ENCODE measurements around the gene COL27A1. TPM values are rescaled to one million over a fixed set of nuclear protein-coding genes. Genes with fewer than 3 reads are reported as not detected.
A peak's percentile ranks its signal among the peaks of the same experiment; 100 is the strongest.

Gene COL27A1
- total RNA-seq, 1 donor from 2014 or later: 48.5 TPM

GRCh38 chr9:114291886-114292590 lies 136.7 kb downstream of the COL27A1 start:
- H3K4me1 Mint-ChIP-seq (ENCODE audit: low read depth): peaks cover 26% of the 10 kb centered on the region
- H3K9me3 Mint-ChIP-seq (ENCODE audit: low read depth): peaks cover 12% of the 10 kb centered on the region
- H3K4me3 Mint-ChIP-seq (ENCODE audit: unreplicated experiment): no peak overlapping the region
- H3K27me3 Mint-ChIP-seq (ENCODE audit: low read depth): no peaks in the 10 kb centered on the region
- no peak for TF ChIP-seq CTCF (IDR thresholded peaks at IDR 0.05)
- no peak overlapping the region for H3K27ac Mint-ChIP-seq (ENCODE audit: unreplicated experiment)
- DNase-seq (ENCODE audit: low spot score): peak; percentile 47
- H3K36me3 Mint-ChIP-seq (ENCODE audit: low read depth): peaks cover 36% of the 10 kb centered on the region

DNA sequence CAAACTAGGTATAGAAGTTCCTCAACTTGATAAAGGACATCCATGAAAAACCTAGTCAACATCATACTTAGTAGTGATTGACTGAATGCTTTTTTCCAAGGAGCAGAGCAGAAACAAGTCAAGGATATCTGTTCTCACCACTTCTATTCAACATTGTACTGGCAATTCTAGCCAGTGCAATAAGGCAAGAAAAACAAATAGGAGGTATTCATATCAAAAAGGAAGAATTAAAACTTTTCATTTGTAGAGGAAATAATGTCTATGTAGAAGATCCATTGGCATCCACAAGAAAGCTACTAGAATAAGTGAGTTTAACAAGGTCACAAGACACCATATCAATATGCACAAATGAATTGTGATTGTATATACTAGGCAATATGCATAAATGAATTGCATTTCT lies 139.3 kb downstream of the COL27A1 start:
- Mint-ChIP-seq H3K4me1 (ENCODE audit: low read depth) (peaks cover 12% of the 10 kb centered on the region), H3K4me3 (ENCODE audit: unreplicated experiment) (no peak overlapping the region), H3K27me3 (ENCODE audit: low read depth) (no peaks in the 10 kb centered on the region), H3K36me3 (ENCODE audit: low read depth) (peaks cover 45% of the 10 kb centered on the region), H3K9me3 (ENCODE audit: low read depth) (peaks cover 12% of the 10 kb centered on the region), H3K27ac (ENCODE audit: unreplicated experiment) (no peak overlapping the region)
- DNase-seq (ENCODE audit: low spot score): no peak
- no peak for TF ChIP-seq CTCF (IDR thresholded peaks at IDR 0.05)

DNA sequence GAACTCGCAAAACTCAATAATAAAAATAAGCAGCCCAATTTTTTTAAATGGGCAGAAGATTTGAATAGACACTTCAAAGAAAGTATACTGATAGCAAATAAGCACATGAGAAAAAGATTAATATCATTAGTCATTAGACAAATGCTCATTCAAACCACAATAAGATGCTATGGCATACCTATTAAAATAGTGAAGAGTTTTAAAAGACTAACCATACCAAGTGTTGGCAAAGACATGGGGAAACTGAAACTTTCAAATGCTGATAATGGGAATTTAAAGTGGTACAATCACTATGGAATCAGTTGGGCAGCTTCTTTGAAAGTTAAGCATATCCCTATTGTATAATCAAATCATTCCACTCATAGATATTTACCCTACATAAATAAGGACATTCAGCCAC lies 141.0 kb downstream of the COL27A1 start:
- no peak overlapping the region for H3K27ac Mint-ChIP-seq (ENCODE audit: unreplicated experiment)
- no peak for TF ChIP-seq CTCF (IDR thresholded peaks at IDR 0.05)
- H3K27me3 Mint-ChIP-seq (ENCODE audit: low read depth): no peaks in the 10 kb centered on the region
- DNase-seq (ENCODE audit: low spot score): no peak
- peaks cover 3% of the 10 kb centered on the region for H3K4me1 Mint-ChIP-seq (ENCODE audit: low read depth)
- H3K9me3 Mint-ChIP-seq (ENCODE audit: low read depth): peaks cover 12% of the 10 kb centered on the region
- H3K36me3 Mint-ChIP-seq (ENCODE audit: low read depth): peaks cover 49% of the 10 kb centered on the region
- no peak overlapping the region for H3K4me3 Mint-ChIP-seq (ENCODE audit: unreplicated experiment)

- H3K4me3 Mint-ChIP-seq (ENCODE audit: unreplicated experiment): no peak overlapping the region
- H3K27ac Mint-ChIP-seq (ENCODE audit: unreplicated experiment): no peak overlapping the region
- peaks cover 11% of the 10 kb centered on the region for H3K9me3 Mint-ChIP-seq (ENCODE audit: low read depth)
- H3K27me3 Mint-ChIP-seq (ENCODE audit: low read depth): no peaks in the 10 kb centered on the region
- peak; percentile 43 for DNase-seq (ENCODE audit: low spot score)
- no peaks in the 10 kb centered on the region for H3K4me1 Mint-ChIP-seq (ENCODE audit: low read depth)
- no peak for TF ChIP-seq CTCF (IDR thresholded peaks at IDR 0.05)
- peaks cover 32% of the 10 kb centered on the region for H3K36me3 Mint-ChIP-seq (ENCODE audit: low read depth)
Measured at GRCh38 chr9:114299286-114300152, 144.2 kb downstream of the COL27A1 start.

DNA sequence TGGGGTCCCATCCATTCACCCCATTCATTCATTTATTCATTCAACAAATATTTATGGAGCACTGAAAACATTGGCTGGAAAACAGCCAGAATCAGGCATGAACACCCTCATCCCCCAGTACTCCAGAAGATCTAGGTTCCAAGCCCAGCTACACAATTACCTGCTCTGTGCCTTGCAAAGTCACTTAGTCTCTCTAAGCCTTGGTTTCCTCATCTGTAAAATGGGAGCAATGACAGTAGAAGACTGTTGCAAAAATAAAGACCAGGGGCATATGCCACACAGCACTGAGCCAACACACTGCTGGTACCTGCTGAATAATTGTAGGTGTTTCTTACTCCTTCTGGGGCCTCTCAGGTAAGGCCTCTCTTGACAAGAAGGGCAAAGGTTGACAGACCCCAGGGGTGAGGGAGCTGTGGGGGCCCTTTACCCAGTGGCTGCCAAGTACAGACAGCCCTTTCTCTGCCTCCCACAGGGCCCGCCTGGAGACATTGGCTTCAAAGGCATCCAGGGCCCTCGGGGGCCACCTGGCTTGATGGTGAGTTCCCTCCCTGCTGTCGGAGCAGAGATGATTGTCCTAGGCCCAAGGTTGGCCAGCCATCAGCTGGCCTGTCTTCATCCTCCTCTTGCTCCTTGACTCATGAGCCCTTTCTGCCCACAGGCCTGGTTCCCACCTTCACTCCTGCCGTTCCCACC lies 145.0 kb downstream of the COL27A1 start:
- H3K27ac Mint-ChIP-seq (ENCODE audit: unreplicated experiment): no peak overlapping the region
- peaks cover 3% of the 10 kb centered on the region for H3K9me3 Mint-ChIP-seq (ENCODE audit: low read depth)
- H3K36me3 Mint-ChIP-seq (ENCODE audit: low read depth): peaks cover 24% of the 10 kb centered on the region
- H3K4me3 Mint-ChIP-seq (ENCODE audit: unreplicated experiment): no peak overlapping the region
- H3K27me3 Mint-ChIP-seq (ENCODE audit: low read depth): no peaks in the 10 kb centered on the region
- no peaks in the 10 kb centered on the region for H3K4me1 Mint-ChIP-seq (ENCODE audit: low read depth)
- DNase-seq (ENCODE audit: low spot score): no peak
- TF ChIP-seq CTCF (IDR thresholded peaks at IDR 0.05): no peak

Measured in chondrocyte (in vitro differentiated cells).